ENCODE data around the gene HBD. TPM values are rescaled to one million over a fixed set of nuclear protein-coding genes. Genes with fewer than 3 reads are reported as not detected.
"Not testable (repeated sequence)": the region's sequence is repeated elsewhere in the genome, so short reads cannot be mapped to it uniquely, and the experiment has no call there.

HBD gene
- total RNA-seq, 1 experiment from 2014 or later: not detected

GRCh38 chr11:5257296-5257695, 23.0 kb upstream of the HBD start:
- in situ Hi-C loops (cut with HindIII; ENCODE audit: low pct_unique_long_range_greater_than_20kb, low sequenced_read_pairs): no loop called here
- DNase-seq (ENCODE audit: low read depth, low spot score): no peak

- in situ Hi-C loops (cut with HindIII; ENCODE audit: low pct_unique_long_range_greater_than_20kb, low sequenced_read_pairs); DNase-seq (ENCODE audit: low read depth, low spot score): not testable (repeated sequence)
Observed at GRCh38 chr11:5254646-5255413, 20.5 kb upstream of the HBD start, which contains the start of gene HBG2. TSS of gene HBG2 (minus strand) at chr11:5254781. CDS start at chr11:5254728, 53 bp downstream.

- in situ Hi-C loops (cut with HindIII; ENCODE audit: low pct_unique_long_range_greater_than_20kb, low sequenced_read_pairs); DNase-seq (ENCODE audit: low read depth, low spot score): not testable (repeated sequence)
Observed at GRCh38 chr11:5254023-5254422, 19.7 kb upstream of the HBD start.

GRCh38 chr11:5253440-5253839, 19.2 kb upstream of the HBD start:
- DNase-seq (ENCODE audit: low read depth, low spot score); in situ Hi-C loops (cut with HindIII; ENCODE audit: low pct_unique_long_range_greater_than_20kb, low sequenced_read_pairs): not testable (repeated sequence)

GRCh38 chr11:5252919-5253265, 18.6 kb upstream of the HBD start:
- in situ Hi-C loops (cut with HindIII; ENCODE audit: low pct_unique_long_range_greater_than_20kb, low sequenced_read_pairs): no loop called here
- no peak for DNase-seq (ENCODE audit: low read depth, low spot score)

- DNase-seq (ENCODE audit: low read depth, low spot score): no peak
Observed at GRCh38 chr11:5252192-5252918, 18.1 kb upstream of the HBD start.

GRCh38 chr11:5251746-5252145, 17.5 kb upstream of the HBD start:
- no peak for DNase-seq (ENCODE audit: low read depth, low spot score)
- in situ Hi-C loops (cut with HindIII; ENCODE audit: low pct_unique_long_range_greater_than_20kb, low sequenced_read_pairs): no loop called here

More at GRCh38 chr11:5252192-5252918, 18.1 kb upstream of the HBD start:
- in situ Hi-C loops (cut with HindIII; ENCODE audit: low pct_unique_long_range_greater_than_20kb, low sequenced_read_pairs): no loop called here

GRCh38 chr11:5250543-5251204, 16.4 kb upstream of the HBD start:
- in situ Hi-C loops (cut with HindIII; ENCODE audit: low pct_unique_long_range_greater_than_20kb, low sequenced_read_pairs): no loop called here
- no peak for DNase-seq (ENCODE audit: low read depth, low spot score)

GRCh38 chr11:5249807-5250396, 15.6 kb upstream of the HBD start, which contains the start of gene HBG1:
TSS of gene HBG1 (minus strand) at chr11:5249857. CDS start at chr11:5249804, 53 bp downstream.
- DNase-seq (ENCODE audit: low read depth, low spot score); in situ Hi-C loops (cut with HindIII; ENCODE audit: low pct_unique_long_range_greater_than_20kb, low sequenced_read_pairs): not testable (repeated sequence)

- DNase-seq (ENCODE audit: low read depth, low spot score); in situ Hi-C loops (cut with HindIII; ENCODE audit: low pct_unique_long_range_greater_than_20kb, low sequenced_read_pairs): not testable (repeated sequence)
Observed at GRCh38 chr11:5248498-5248897, 14.2 kb upstream of the HBD start.

GRCh38 chr11:5247472-5248192, 13.3 kb upstream of the HBD start:
- DNase-seq (ENCODE audit: low read depth, low spot score): no peak
- in situ Hi-C loops (cut with HindIII; ENCODE audit: low pct_unique_long_range_greater_than_20kb, low sequenced_read_pairs): no loop called here

- no peak for DNase-seq (ENCODE audit: low read depth, low spot score)
- in situ Hi-C loops (cut with HindIII; ENCODE audit: low pct_unique_long_range_greater_than_20kb, low sequenced_read_pairs): no loop called here
Observed at GRCh38 chr11:5246772-5247471, 12.6 kb upstream of the HBD start.

GRCh38 chr11:5245155-5245554, 10.9 kb upstream of the HBD start:
- no peak for DNase-seq (ENCODE audit: low read depth, low spot score)
- in situ Hi-C loops (cut with HindIII; ENCODE audit: low pct_unique_long_range_greater_than_20kb, low sequenced_read_pairs): no loop called here

- no peak for DNase-seq (ENCODE audit: low read depth, low spot score)
- in situ Hi-C loops (cut with HindIII; ENCODE audit: low pct_unique_long_range_greater_than_20kb, low sequenced_read_pairs): no loop called here
Observed at GRCh38 chr11:5243816-5244180, 9.5 kb upstream of the HBD start.

GRCh38 chr11:5242933-5243815, 8.9 kb upstream of the HBD start:
- no peak for DNase-seq (ENCODE audit: low read depth, low spot score)
- in situ Hi-C loops (cut with HindIII; ENCODE audit: low pct_unique_long_range_greater_than_20kb, low sequenced_read_pairs): no loop called here

GRCh38 chr11:5242208-5242607, 7.9 kb upstream of the HBD start:
- no peak for DNase-seq (ENCODE audit: low read depth, low spot score)
- in situ Hi-C loops (cut with HindIII; ENCODE audit: low pct_unique_long_range_greater_than_20kb, low sequenced_read_pairs): no loop called here
